K562 (cell line): ENCODE data around the gene SLC2A9. TPM values are rescaled to one million over a fixed set of nuclear protein-coding genes. Genes with fewer than 3 reads are reported as not detected.

Source experiments
- MEF2A ChIP-seq: IDR thresholded peaks from 2 replicates; pipeline ENCODE4 v1.6.1; 2011; ENCODE audit warnings: low read depth, mild to moderate bottlenecking, low read length, moderate library complexity; ENCODE audit not compliant: control insufficient read depth
- NUFIP1 ChIP-seq: fragments of 450-650 bp; IDR thresholded peaks from 2 replicates; pipeline ENCODE4 v1.6.1; 2018; ENCODE audit not compliant: partially characterized antibody
- polyA plus RNA-seq, 8 experiments: library from polyadenylated mRNA; depleted of rRNA in 4 of 8; stranded (reverse) in 5 of 8; unstranded in 3 of 8; fragments of >200 nt; fragmentation: Nextera tagmentation in 2 of 8; fragmentation: Illumina TruSeq in 1 of 8; extraction: Ambion mirVana in 2 of 8; extraction: Trizol in 1 of 8; gene quantifications; 2 replicates each; pipeline versions ENCODE4 v1.2.1 to v1.2.3, GENCODE V29; 2011 to 2014; ENCODE audit warnings: inconsistent platforms in 1 of 8, missing spikeins in 1 of 8
- total RNA-seq, 7 experiments: library from RNA; depleted of rRNA in 6 of 7; stranded (reverse); fragments of >200 nt in 6 of 7; fragmentation: Illumina TruSeq in 2 of 7; extraction: Trizol in 2 of 7; gene quantifications; 2 replicates each; pipeline versions ENCODE4 v1.2.1 to v1.2.3, GENCODE V29; 2011 to 2021; ENCODE audit warnings: low replicate concordance in 1 of 7
- TF ChIP-seq, protein P1 (sequence below): fragments of 250-450 bp; sonication (Bioruptor Pico); IDR thresholded peaks from 2 replicates; pipeline ENCODE4 v1.9.0; 2021; ENCODE audit warnings: mild to moderate bottlenecking, inconsistent platforms
- TF ChIP-seq, protein P2 (sequence below), 2 experiments: IDR thresholded peaks in 1 of 2; conservative IDR thresholded peaks in 1 of 2; 2 replicates each; pipeline ENCODE4 v1.6.1; 2016; ENCODE audit warnings: low read depth in 2 of 2, mild to moderate bottlenecking in 1 of 2, missing compliant biosample characterization in 1 of 2, missing genetic modification characterization in 1 of 2, moderate library complexity in 1 of 2

The SLC2A9 gene
- total and polyA plus RNA-seq, 9 of the 15 experiments (the other 6 are each of a cell fraction or from before 2014, with no cell fraction given): 0.15 to 1.9 (median 0.76) TPM

GRCh38 chr4:9988363-9988749 is 32.9 kb downstream of the SLC2A9 start (continued):
- TF ChIP-seq, protein P1, sequence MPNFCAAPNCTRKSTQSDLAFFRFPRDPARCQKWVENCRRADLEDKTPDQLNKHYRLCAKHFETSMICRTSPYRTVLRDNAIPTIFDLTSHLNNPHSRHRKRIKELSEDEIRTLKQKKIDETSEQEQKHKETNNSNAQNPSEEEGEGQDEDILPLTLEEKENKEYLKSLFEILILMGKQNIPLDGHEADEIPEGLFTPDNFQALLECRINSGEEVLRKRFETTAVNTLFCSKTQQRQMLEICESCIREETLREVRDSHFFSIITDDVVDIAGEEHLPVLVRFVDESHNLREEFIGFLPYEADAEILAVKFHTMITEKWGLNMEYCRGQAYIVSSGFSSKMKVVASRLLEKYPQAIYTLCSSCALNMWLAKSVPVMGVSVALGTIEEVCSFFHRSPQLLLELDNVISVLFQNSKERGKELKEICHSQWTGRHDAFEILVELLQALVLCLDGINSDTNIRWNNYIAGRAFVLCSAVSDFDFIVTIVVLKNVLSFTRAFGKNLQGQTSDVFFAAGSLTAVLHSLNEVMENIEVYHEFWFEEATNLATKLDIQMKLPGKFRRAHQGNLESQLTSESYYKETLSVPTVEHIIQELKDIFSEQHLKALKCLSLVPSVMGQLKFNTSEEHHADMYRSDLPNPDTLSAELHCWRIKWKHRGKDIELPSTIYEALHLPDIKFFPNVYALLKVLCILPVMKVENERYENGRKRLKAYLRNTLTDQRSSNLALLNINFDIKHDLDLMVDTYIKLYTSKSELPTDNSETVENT (CRISPR knock-in tag): no peak
- no peak for TF ChIP-seq NUFIP1
- no peak for TF ChIP-seq MEF2A
- TF ChIP-seq, protein P2, sequence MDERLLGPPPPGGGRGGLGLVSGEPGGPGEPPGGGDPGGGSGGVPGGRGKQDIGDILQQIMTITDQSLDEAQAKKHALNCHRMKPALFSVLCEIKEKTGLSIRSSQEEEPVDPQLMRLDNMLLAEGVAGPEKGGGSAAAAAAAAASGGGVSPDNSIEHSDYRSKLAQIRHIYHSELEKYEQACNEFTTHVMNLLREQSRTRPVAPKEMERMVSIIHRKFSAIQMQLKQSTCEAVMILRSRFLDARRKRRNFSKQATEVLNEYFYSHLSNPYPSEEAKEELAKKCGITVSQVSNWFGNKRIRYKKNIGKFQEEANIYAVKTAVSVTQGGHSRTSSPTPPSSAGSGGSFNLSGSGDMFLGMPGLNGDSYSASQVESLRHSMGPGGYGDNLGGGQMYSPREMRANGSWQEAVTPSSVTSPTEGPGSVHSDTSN (CRISPR knock-in tag; IDR thresholded peaks at IDR 0.05; ENCODE audit: low read depth): no peak
- TF ChIP-seq, protein P2 (tag; conservative IDR thresholded peaks at IDR 0.05; ENCODE audit: low read depth): no peak
